RWPE2 (cell line): ENCODE results near the gene ATXN3.
A peak's percentile ranks its signal among the peaks of the same experiment; 100 is the strongest.

Experiments used
- ATAC-seq: fragments of 200-7000 bp; cut with Tn5 transposase; 3 replicates; pipeline ENCODE4 v1.9.1; 2021; ENCODE audit warnings: low read depth
- DNase-seq: peaks from one replicate; pipeline ENCODE4 v3.0.0-alpha.2; 2020; ENCODE audit warnings: low spot score
- H3K27ac ChIP-seq: fragments of 450-650 bp; 2 replicates; pipeline ENCODE4 v1.5.1; 2017; ENCODE audit warnings: mild to moderate bottlenecking; ENCODE audit not compliant: poor library complexity, severe bottlenecking
- H3K27me3 ChIP-seq: fragments of 250-450 bp; sonication (Bioruptor Pico); 2 replicates; pipeline ENCODE4 v1.5.1; 2021; ENCODE audit warnings: mild to moderate bottlenecking, moderate library complexity; ENCODE audit not compliant: insufficient read depth, poor library complexity, severe bottlenecking
- H3K36me3 ChIP-seq: fragments of 250-450 bp; sonication (Bioruptor Pico); 2 replicates; pipeline ENCODE4 v1.5.1; 2020; ENCODE audit warnings: low read depth, mild to moderate bottlenecking, moderate library complexity
- H3K4me1 ChIP-seq: fragments of 250-450 bp; sonication (Bioruptor Pico); 2 replicates; pipeline ENCODE4 v1.5.1; 2021; ENCODE audit warnings: mild to moderate bottlenecking, moderate library complexity; ENCODE audit not compliant: insufficient read depth, poor library complexity, severe bottlenecking
- H3K4me3 ChIP-seq: fragments of 250-450 bp; sonication (Bioruptor Pico); 2 replicates; pipeline ENCODE4 v1.5.1; 2021; ENCODE audit warnings: mild to moderate bottlenecking, moderate library complexity; ENCODE audit not compliant: severe bottlenecking
- H3K9me3 ChIP-seq: fragments of 250-450 bp; sonication (Bioruptor Pico); 2 replicates; pipeline ENCODE4 v1.5.1; 2021; ENCODE audit warnings: mild to moderate bottlenecking, moderate library complexity; ENCODE audit not compliant: severe bottlenecking
- TF ChIP-seq, protein P1 (sequence below): fragments of 450-650 bp; IDR thresholded peaks from one replicate; pipeline ENCODE4 v1.5.1; 2017; ENCODE audit warnings: mild to moderate bottlenecking, moderate library complexity; ENCODE audit not compliant: poor library complexity, severe bottlenecking

The ATXN3 gene

DNA sequence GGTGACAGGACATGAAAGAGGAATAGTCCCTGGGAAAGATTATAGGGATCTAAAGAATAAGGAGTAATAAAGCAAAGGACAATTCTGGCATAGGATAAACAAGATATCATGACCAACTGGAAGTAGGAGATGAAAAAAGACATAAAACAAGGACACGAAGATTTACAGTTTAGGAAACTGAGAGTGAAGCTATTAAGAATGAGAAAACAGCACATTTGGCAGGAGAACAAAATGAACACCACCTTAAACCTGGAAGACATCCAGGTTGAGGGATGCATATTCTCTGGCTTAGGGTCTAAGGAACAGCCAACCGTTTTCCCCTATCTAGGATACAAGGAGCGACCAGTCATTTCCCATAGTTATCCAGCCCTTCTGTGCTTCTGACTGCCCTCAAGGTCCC lies 68.4 kb downstream of the ATXN3 start:
- H3K36me3 ChIP-seq: peaks cover 13% of the 10 kb centered on the region
- H3K4me3 ChIP-seq: peak overlapping the region; percentile 74
- DNase-seq: no peak
- ATAC-seq: no peak
- H3K9me3 ChIP-seq: no peaks in the 10 kb centered on the region
- H3K27me3 ChIP-seq: no peaks in the 10 kb centered on the region
- peaks cover 19% of the 10 kb centered on the region for H3K4me1 ChIP-seq
- no peak overlapping the region for H3K27ac ChIP-seq
- TF ChIP-seq, protein P1, sequence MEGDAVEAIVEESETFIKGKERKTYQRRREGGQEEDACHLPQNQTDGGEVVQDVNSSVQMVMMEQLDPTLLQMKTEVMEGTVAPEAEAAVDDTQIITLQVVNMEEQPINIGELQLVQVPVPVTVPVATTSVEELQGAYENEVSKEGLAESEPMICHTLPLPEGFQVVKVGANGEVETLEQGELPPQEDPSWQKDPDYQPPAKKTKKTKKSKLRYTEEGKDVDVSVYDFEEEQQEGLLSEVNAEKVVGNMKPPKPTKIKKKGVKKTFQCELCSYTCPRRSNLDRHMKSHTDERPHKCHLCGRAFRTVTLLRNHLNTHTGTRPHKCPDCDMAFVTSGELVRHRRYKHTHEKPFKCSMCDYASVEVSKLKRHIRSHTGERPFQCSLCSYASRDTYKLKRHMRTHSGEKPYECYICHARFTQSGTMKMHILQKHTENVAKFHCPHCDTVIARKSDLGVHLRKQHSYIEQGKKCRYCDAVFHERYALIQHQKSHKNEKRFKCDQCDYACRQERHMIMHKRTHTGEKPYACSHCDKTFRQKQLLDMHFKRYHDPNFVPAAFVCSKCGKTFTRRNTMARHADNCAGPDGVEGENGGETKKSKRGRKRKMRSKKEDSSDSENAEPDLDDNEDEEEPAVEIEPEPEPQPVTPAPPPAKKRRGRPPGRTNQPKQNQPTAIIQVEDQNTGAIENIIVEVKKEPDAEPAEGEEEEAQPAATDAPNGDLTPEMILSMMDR: no peak

DNA sequence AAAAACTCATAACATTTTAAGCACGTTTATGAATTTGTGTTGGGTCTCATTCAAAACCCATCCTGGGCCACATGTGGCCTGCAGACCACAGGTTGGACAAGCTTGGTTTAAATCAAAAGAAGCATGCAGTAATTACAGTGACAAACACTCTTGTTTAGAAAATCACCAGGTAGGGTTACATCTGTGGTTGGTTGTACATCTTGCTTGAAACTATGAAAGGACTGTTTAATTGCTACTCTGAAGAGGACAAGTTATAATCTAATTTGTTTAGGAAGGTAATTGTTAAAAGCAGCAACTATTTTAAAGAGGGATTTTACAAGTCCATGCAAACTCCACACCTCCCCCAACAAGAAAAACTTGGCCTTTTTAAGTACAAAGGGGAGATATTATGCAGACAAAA lies 70.5 kb downstream of the ATXN3 start:
- peaks cover 16% of the 10 kb centered on the region for H3K4me1 ChIP-seq
- no peaks in the 10 kb centered on the region for H3K9me3 ChIP-seq
- H3K27ac ChIP-seq: no peak overlapping the region
- no peak for DNase-seq
- no peak for ATAC-seq
- TF ChIP-seq, protein P1: no peak
- no peak overlapping the region for H3K4me3 ChIP-seq
- peaks cover 34% of the 10 kb centered on the region for H3K36me3 ChIP-seq
- no peaks in the 10 kb centered on the region for H3K27me3 ChIP-seq

DNA sequence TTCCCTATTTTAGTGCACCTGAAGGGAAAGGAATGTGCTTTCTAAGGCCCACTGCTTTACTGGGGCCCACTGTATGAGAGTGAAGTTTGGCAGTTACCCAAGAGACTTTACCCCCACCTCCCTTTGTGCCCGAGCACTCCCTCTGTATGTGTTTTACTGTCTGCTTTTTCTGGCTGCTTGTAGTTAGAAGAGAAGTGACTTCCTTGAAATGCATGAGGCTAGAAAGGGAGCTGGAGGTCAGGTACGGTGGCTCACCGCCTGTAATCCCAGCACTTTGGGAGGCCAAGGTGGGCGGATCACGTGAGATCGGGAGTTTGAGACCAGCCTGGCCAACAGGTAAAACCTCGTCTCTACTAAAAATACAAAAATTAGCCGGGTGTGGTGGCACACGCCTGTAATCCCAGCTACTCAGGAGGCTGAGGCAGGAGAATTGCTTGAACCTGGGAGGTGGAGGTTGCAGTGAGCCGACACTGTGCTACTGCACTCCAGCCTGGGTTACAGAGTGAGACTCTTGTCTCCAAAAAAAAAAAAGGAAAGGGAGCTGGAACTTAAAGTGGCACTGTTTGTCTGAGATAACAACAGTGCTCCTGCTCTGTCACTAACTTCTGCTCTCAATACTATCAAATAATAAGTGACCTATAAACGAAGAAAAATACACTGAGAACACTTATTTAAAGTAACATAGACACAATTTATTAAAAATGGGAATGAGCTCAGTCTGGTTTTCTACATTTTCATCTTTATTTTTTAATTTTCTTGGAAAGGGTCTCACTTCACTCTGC lies 72.3 kb downstream of the ATXN3 start:
- peaks cover 49% of the 10 kb centered on the region for H3K36me3 ChIP-seq
- no peak overlapping the region for H3K4me3 ChIP-seq
- H3K9me3 ChIP-seq: no peaks in the 10 kb centered on the region
- no peak overlapping the region for H3K27ac ChIP-seq
- DNase-seq: no peak
- TF ChIP-seq, protein P1: no peak
- no peak for ATAC-seq
- H3K4me1 ChIP-seq: peaks cover 15% of the 10 kb centered on the region
- no peaks in the 10 kb centered on the region for H3K27me3 ChIP-seq

DNA sequence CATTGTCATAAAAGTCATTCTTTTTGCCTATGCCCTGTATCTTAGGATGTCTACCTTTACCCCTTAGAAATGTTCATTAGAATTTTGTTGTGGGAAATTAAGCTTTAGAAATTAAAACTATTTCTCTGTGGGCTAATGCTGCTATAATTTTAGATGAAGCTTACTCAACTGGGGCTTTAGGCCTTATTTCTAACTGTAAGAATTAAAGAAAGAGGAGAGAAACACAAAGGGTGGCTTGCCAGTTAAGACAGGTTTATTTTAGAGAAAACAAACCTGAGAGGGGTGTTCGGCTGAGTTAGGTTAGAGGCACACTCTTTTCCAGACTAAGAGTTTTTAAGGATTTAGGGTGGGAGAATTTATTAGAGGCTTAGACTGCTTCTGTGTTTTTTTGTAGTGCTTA lies 72.9 kb downstream of the ATXN3 start:
- Histone ChIP-seq H3K27ac (no peak overlapping the region), H3K4me1 (peaks cover 11% of the 10 kb centered on the region), H3K9me3 (no peaks in the 10 kb centered on the region), H3K4me3 (no peak overlapping the region), H3K36me3 (peaks cover 55% of the 10 kb centered on the region), H3K27me3 (no peaks in the 10 kb centered on the region)
- DNase-seq (no peak), ATAC-seq (no peak)
- TF ChIP-seq, protein P1: no peak

DNA sequence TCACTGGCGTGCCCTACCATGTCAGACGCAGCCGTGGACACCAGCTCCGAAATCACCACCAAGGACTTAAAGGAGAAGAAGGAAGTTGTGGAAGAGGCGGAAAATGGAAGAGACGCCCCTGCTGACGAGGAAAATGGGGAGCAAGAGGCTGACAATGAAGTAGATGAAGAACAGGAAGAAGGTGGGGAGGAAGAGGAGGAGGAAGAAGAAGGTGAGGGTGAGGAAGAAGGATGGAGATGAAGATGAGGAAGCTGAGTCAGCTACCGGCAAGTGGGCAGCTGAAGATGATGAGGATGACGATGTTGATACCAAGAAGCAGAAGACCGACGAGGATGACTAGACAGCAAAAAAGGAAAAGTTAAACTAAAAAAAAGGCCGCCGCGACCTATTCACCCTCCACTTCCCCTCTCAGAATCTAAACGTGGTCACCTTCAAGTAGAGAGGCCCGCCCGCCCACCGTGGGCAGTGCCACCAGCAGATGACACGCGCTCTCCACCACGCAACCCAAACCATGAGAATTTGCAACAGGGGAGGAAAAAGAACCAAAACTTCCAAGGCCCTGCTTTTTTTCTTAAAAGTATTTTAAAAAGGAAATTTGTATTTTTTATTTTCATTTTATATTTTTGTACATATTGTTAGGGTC lies 79.7 kb downstream of the ATXN3 start:
- DNase-seq: no peak
- no peak overlapping the region for H3K27ac ChIP-seq
- H3K4me3 ChIP-seq: no peak overlapping the region
- TF ChIP-seq, protein P1: no peak
- no peak for ATAC-seq
- no peaks in the 10 kb centered on the region for H3K27me3 ChIP-seq
- no peaks in the 10 kb centered on the region for H3K9me3 ChIP-seq
- peaks cover 83% of the 10 kb centered on the region for H3K36me3 ChIP-seq
- no peaks in the 10 kb centered on the region for H3K4me1 ChIP-seq
